H9 (cell line): ENCODE data around the gene SCD5. TPM values are rescaled to one million over a fixed set of nuclear protein-coding genes. Genes with fewer than 3 reads are reported as not detected.

ENCODE experiments used
- DNase-seq: peaks from one replicate; pipeline ENCODE4 v3.0.0-alpha.2; 2017
- H2AFZ ChIP-seq: one replicate; pipeline ENCODE4 v1.6.1; 2013; ENCODE audit warnings: mild to moderate bottlenecking, low read length, control low read depth, moderate library complexity
- H2AK5ac ChIP-seq: 2 replicates; pipeline ENCODE4 v1.6.1; 2013; ENCODE audit warnings: low read length, control low read depth, mixed read lengths; ENCODE audit not compliant: insufficient read length
- H2BK120ac ChIP-seq: one replicate; pipeline ENCODE4 v1.6.1; 2013; ENCODE audit warnings: low read depth, mild to moderate bottlenecking, low read length, control low read depth, inconsistent platforms; ENCODE audit not compliant: poor library complexity, severe bottlenecking
- H2BK12ac ChIP-seq: 2 replicates; pipeline ENCODE4 v1.6.1; 2013; ENCODE audit warnings: low read length, control low read depth, mixed read lengths, low read depth; ENCODE audit not compliant: insufficient read length
- H2BK15ac ChIP-seq: 2 replicates; pipeline ENCODE4 v1.6.1; 2013; ENCODE audit warnings: low read depth, low read length, control low read depth
- H2BK20ac ChIP-seq: one replicate; pipeline ENCODE4 v1.6.1; 2013; ENCODE audit warnings: low read depth, mild to moderate bottlenecking, low read length, control low read depth, inconsistent platforms; ENCODE audit not compliant: poor library complexity, severe bottlenecking
- H2BK5ac ChIP-seq: 2 replicates; pipeline ENCODE4 v1.6.1; 2013; ENCODE audit warnings: low read length, control low read depth, mixed read lengths; ENCODE audit not compliant: insufficient read length
- H3K14ac ChIP-seq: 2 replicates; pipeline ENCODE4 v1.6.1; 2013; ENCODE audit warnings: low read length, control low read depth; ENCODE audit not compliant: insufficient read depth
- H3K18ac ChIP-seq: 2 replicates; pipeline ENCODE4 v1.6.1; 2013; ENCODE audit warnings: low read depth, mild to moderate bottlenecking, mixed read lengths, low read length, control low read depth; ENCODE audit not compliant: insufficient read length
- H3K23ac ChIP-seq: 2 replicates; pipeline ENCODE4 v1.6.1; 2013; ENCODE audit warnings: low read length, control low read depth, mixed read lengths, low read depth; ENCODE audit not compliant: insufficient read length
- H3K23me2 ChIP-seq: 2 replicates; pipeline ENCODE4 v1.6.1; 2013; ENCODE audit warnings: low read depth, mild to moderate bottlenecking, mixed read lengths, low read length, control low read depth; ENCODE audit not compliant: insufficient read length, poor library complexity, severe bottlenecking
- H3K27ac ChIP-seq: 2 replicates; pipeline ENCODE4 v1.5.1; 2013; ENCODE audit warnings: low read length, control low read depth, mixed read lengths, low read depth; ENCODE audit not compliant: insufficient read length
- H3K27me3 ChIP-seq: 2 replicates; pipeline ENCODE4 v1.6.1; 2013; ENCODE audit warnings: low read length, control low read depth, inconsistent platforms; ENCODE audit not compliant: insufficient read depth
- H3K4ac ChIP-seq: 2 replicates; pipeline ENCODE4 v1.6.1; 2013; ENCODE audit warnings: low read depth, mild to moderate bottlenecking, control low read depth, inconsistent platforms, low read length, moderate library complexity
- H3K4me1 ChIP-seq: 2 replicates; pipeline ENCODE4 v1.6.1; 2013; ENCODE audit warnings: low read length, control low read depth, inconsistent platforms; ENCODE audit not compliant: insufficient read depth
- H3K4me2 ChIP-seq: 2 replicates; pipeline ENCODE4 v1.6.1; 2013; ENCODE audit warnings: low read length, control low read depth, mixed read lengths; ENCODE audit not compliant: insufficient read length, insufficient read depth
- H3K56ac ChIP-seq: 2 replicates; pipeline ENCODE4 v1.6.1; 2013; ENCODE audit warnings: low read depth, mild to moderate bottlenecking, mixed read lengths, low read length, control low read depth; ENCODE audit not compliant: insufficient read length
- H3K79me1 ChIP-seq: 2 replicates; pipeline ENCODE4 v1.6.1; 2013; ENCODE audit warnings: low read depth, mild to moderate bottlenecking, moderate library complexity, low read length, control low read depth, inconsistent platforms; ENCODE audit not compliant: insufficient read depth, poor library complexity, severe bottlenecking
- H3K79me2 ChIP-seq: 2 replicates; pipeline ENCODE4 v1.6.1; 2013; ENCODE audit warnings: low read length, control low read depth, inconsistent platforms; ENCODE audit not compliant: insufficient read depth
- H3K9ac ChIP-seq: 2 replicates; pipeline ENCODE4 v1.6.1; 2013; ENCODE audit warnings: low read length, control low read depth, mixed read lengths; ENCODE audit not compliant: insufficient read length; ENCODE audit errors: extremely low read depth
- H3K9me3 ChIP-seq: one replicate; pipeline ENCODE4 v1.6.1; 2013; ENCODE audit warnings: low read depth, low read length, inconsistent platforms; ENCODE audit not compliant: control insufficient read depth
- H3T11ph ChIP-seq: one replicate; pipeline ENCODE4 v1.6.1; 2013; ENCODE audit warnings: mild to moderate bottlenecking, low read length, control low read depth, inconsistent platforms
- H4K20me1 ChIP-seq: one replicate; pipeline ENCODE4 v1.6.1; 2013; ENCODE audit not compliant: control insufficient read depth, insufficient read length, insufficient read depth
- H4K5ac ChIP-seq: 2 replicates; pipeline ENCODE4 v1.6.1; 2013; ENCODE audit warnings: low read depth, mild to moderate bottlenecking, mixed read lengths, low read length, control low read depth; ENCODE audit not compliant: insufficient read length
- H4K8ac ChIP-seq: replicated peaks from 2 replicates; pipeline ENCODE4 v1.6.1; 2013; ENCODE audit warnings: low read length, control low read depth, mixed read lengths, low read depth; ENCODE audit not compliant: insufficient read length
- H4K91ac ChIP-seq: 2 replicates; pipeline ENCODE4 v1.6.1; 2013; ENCODE audit warnings: low read depth, mild to moderate bottlenecking, moderate library complexity, mixed read lengths, low read length, control low read depth; ENCODE audit not compliant: insufficient read length
- H3K27ac Mint-ChIP-seq, 3 experiments: 2 replicates in 2 of 3; 3 replicates in 1 of 3; pipeline ENCODE4 v1.8.0; 2020 to 2021; ENCODE audit warnings: mixed read lengths in 3 of 3, mild to moderate bottlenecking in 1 of 3, moderate library complexity in 1 of 3
- H3K27me3 Mint-ChIP-seq: 2 replicates; pipeline ENCODE4 v1.8.0; 2021; ENCODE audit warnings: low read depth, mild to moderate bottlenecking, moderate library complexity, mixed read lengths
- H3K36me3 Mint-ChIP-seq, 3 experiments: 2 replicates in 2 of 3; 3 replicates in 1 of 3; pipeline ENCODE4 v1.8.0; 2020 to 2021; ENCODE audit warnings: low read depth in 3 of 3, mixed read lengths in 3 of 3; ENCODE audit not compliant: insufficient read depth in 1 of 3
- H3K4me1 Mint-ChIP-seq, 2 experiments: 2 replicates each; pipeline ENCODE4 v1.8.0; 2020; ENCODE audit warnings: mixed read lengths in 2 of 2
- H3K4me3 Mint-ChIP-seq, 2 experiments: 2 replicates in 1 of 2; 3 replicates in 1 of 2; pipeline ENCODE4 v1.8.0; 2020 to 2021; ENCODE audit warnings: mild to moderate bottlenecking in 2 of 2, mixed read lengths in 2 of 2, moderate library complexity in 1 of 2
- H3K9me3 Mint-ChIP-seq, 2 experiments: 2 replicates in 1 of 2; 3 replicates in 1 of 2; pipeline ENCODE4 v1.8.0; 2020; ENCODE audit warnings: mild to moderate bottlenecking in 2 of 2, mixed read lengths in 2 of 2, moderate library complexity in 1 of 2
- WGBS: extraction: QIAGEN DNeasy Blood & Tissue Kit; methylation state at CpG from one replicate; pipeline ENCODE4 v1.1.7; 2013; ENCODE audit warnings: missing lambda C conversion rate, low lambda C conversion rate, mixed read lengths; ENCODE audit not compliant: insufficient read length; ENCODE audit errors: extremely low coverage; 5-methylcytosine and 5-hydroxymethylcytosine counted together
- total RNA-seq: library from RNA; stranded (reverse); gene quantifications from 2 replicates; pipeline ENCODE4 v1.2.1, GENCODE V29; 2021
- TF ChIP-seq, protein P1 (sequence below): fragments of 200-600 bp; sonication (generic); conservative IDR thresholded peaks from 3 replicates; pipeline ENCODE4 v1.8.0; 2021; ENCODE audit warnings: antibody characterized with exemption, mild to moderate bottlenecking

SCD5 gene
- total RNA-seq, 1 experiment from 2014 or later: 0.68 TPM

DNA sequence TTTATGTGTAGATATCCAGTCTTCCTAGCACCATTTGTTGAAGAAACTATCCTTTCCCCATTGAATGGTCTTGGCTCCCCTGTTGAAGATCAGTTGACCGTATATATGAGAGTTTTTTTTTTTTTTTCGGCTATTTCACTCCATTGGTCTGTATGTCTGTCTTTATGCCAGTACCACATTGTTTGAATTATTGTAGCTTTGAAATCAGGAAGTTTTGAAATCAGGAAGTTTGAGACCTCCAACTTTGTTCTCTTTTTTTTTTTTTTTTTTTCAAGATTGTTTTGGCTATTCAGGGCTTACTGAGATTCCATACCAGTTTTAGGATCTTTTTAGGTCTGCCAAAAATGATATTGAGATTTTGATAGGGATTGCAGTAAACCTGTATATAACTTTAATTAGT is 4.3 kb upstream of the SCD5 start:
- Histone ChIP-seq H2AFZ (no peak overlapping the region), H3K79me1 (no peaks in the 10 kb centered on the region), H3K56ac (no peak overlapping the region), H3K9me3 (no peaks in the 10 kb centered on the region), H3K27ac (no peak overlapping the region), H2BK5ac (no peak overlapping the region), H3K14ac (no peak overlapping the region), H2BK20ac (no peak overlapping the region), H4K91ac (no peak overlapping the region), H3K18ac (no peak overlapping the region), H3K9ac (no peak overlapping the region), H3K79me2 (no peaks in the 10 kb centered on the region), H3K4me2 (no peak overlapping the region), H4K5ac (no peak overlapping the region), H2BK12ac (no peak overlapping the region), H3T11ph (no peak overlapping the region), H4K8ac (no peak overlapping the region), H3K4me1 (no peaks in the 10 kb centered on the region), H2AK5ac (no peak overlapping the region), H3K4ac (no peak overlapping the region), H4K20me1 (no peaks in the 10 kb centered on the region), H2BK120ac (no peak overlapping the region), H3K23me2 (peaks cover 12% of the 10 kb centered on the region), H3K27me3 (peaks cover 37% of the 10 kb centered on the region), H2BK15ac (no peak overlapping the region), H3K23ac (no peak overlapping the region)
- H3K4me3 Mint-ChIP-seq: no peak overlapping the region
- H3K4me1 Mint-ChIP-seq: peaks cover 14% of the 10 kb centered on the region in 2 experiments
- no peaks in the 10 kb centered on the region for H3K9me3 Mint-ChIP-seq
- no peak for DNase-seq
- no peaks in the 10 kb centered on the region for H3K36me3 Mint-ChIP-seq
- H3K27ac Mint-ChIP-seq: no peak overlapping the region
- TF ChIP-seq, protein P1, sequence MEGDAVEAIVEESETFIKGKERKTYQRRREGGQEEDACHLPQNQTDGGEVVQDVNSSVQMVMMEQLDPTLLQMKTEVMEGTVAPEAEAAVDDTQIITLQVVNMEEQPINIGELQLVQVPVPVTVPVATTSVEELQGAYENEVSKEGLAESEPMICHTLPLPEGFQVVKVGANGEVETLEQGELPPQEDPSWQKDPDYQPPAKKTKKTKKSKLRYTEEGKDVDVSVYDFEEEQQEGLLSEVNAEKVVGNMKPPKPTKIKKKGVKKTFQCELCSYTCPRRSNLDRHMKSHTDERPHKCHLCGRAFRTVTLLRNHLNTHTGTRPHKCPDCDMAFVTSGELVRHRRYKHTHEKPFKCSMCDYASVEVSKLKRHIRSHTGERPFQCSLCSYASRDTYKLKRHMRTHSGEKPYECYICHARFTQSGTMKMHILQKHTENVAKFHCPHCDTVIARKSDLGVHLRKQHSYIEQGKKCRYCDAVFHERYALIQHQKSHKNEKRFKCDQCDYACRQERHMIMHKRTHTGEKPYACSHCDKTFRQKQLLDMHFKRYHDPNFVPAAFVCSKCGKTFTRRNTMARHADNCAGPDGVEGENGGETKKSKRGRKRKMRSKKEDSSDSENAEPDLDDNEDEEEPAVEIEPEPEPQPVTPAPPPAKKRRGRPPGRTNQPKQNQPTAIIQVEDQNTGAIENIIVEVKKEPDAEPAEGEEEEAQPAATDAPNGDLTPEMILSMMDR: no peak
- peaks cover 7% of the 10 kb centered on the region for H3K27me3 Mint-ChIP-seq
- no CpG with 5 or more reads among the region's 2 CpGs for WGBS
